Upper lobe of left lung (tissue), 4 donors: ENCODE data around the gene AFAP1.

Source experiments
- CTCF ChIP-seq, 6 experiments: fragments of 450-650 bp in 4 of 6; fragments of 200-600 bp in 2 of 6; sonication (generic) in 2 of 6; IDR thresholded peaks; one replicate each; pipeline ENCODE4 v1.5.1; 2016 to 2019; ENCODE audit warnings: antibody characterized with exemption in 6 of 6
- EP300 ChIP-seq, 4 donors: sonication (generic); formaldehyde crosslinking; IDR thresholded peaks; one replicate each; pipeline ENCODE4 v1.5.1; 2017; ENCODE audit warnings: antibody characterized with exemption in 4 of 4, control low read depth in 2 of 4
- POLR2AphosphoS5 ChIP-seq, 2 donors: sonication (generic); formaldehyde crosslinking; IDR thresholded peaks; one replicate each; pipeline ENCODE4 v1.5.1; 2017; ENCODE audit warnings: antibody characterized with exemption in 2 of 2

DNA sequence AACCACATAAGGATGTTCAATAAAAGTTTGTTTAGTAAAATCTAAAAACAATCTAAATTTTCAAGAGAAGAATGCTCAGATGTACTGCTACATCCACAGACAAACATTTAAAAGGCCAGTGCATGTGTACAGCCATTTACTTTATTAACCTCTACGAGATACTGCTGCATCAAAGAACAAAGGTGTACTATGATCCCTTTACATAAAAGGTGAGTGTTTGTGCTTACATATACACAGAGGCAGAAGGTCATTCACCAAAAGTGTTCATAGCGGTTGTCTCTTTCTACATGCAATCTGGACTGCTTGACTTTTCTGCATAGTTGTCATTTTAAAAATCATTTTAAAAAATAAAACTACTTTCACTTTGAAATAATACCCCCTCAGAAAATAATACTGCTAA, 81.7 kb downstream of the AFAP1 start:
- TF ChIP-seq CTCF (IDR thresholded peaks at IDR 0.05) (no peak), POLR2AphosphoS5 (IDR thresholded peaks at IDR 0.05) (no peak), EP300 (IDR thresholded peaks at IDR 0.05) (no peak)
